Neuronal stem cell (in vitro differentiated cells): ENCODE data around the gene TRMO.

Source experiments
- DNase-seq: peaks from one replicate; pipeline ENCODE4 v3.0.0-alpha.2; 2013; ENCODE audit warnings: low spot score
- H2AFZ ChIP-seq: one replicate; pipeline ENCODE4 v1.6.1; 2013; ENCODE audit warnings: mild to moderate bottlenecking, low read length, inconsistent platforms
- H2AK5ac ChIP-seq: 2 replicates; pipeline ENCODE4 v1.6.1; 2013; ENCODE audit warnings: low read depth, mild to moderate bottlenecking, inconsistent platforms, low read length, moderate library complexity, mixed read lengths
- H2BK120ac ChIP-seq: 2 replicates; pipeline ENCODE4 v1.6.1; 2013; ENCODE audit warnings: low read depth, mild to moderate bottlenecking, inconsistent platforms, low read length, moderate library complexity, mixed read lengths
- H2BK12ac ChIP-seq: one replicate; pipeline ENCODE4 v1.6.1; 2013; ENCODE audit warnings: low read length, inconsistent platforms
- H2BK15ac ChIP-seq: 2 replicates; pipeline ENCODE4 v1.6.1; 2013; ENCODE audit warnings: mild to moderate bottlenecking, low read length, inconsistent platforms, mixed read lengths
- H2BK5ac ChIP-seq: one replicate; pipeline ENCODE4 v1.6.1; 2013; ENCODE audit warnings: inconsistent platforms, mild to moderate bottlenecking, low read length, moderate library complexity
- H3K14ac ChIP-seq: one replicate; pipeline ENCODE4 v1.6.1; 2013; ENCODE audit warnings: low read length, inconsistent platforms
- H3K18ac ChIP-seq: 2 replicates; pipeline ENCODE4 v1.6.1; 2013; ENCODE audit warnings: low read length, inconsistent platforms
- H3K23ac ChIP-seq: 2 replicates; pipeline ENCODE4 v1.6.1; 2013; ENCODE audit warnings: low read depth, mild to moderate bottlenecking, mixed read lengths, low read length, inconsistent platforms; ENCODE audit not compliant: poor library complexity
- H3K27ac ChIP-seq: replicated peaks from 3 replicates; pipeline ENCODE4 v1.5.1; 2013; ENCODE audit warnings: low read length, inconsistent platforms
- H3K27me3 ChIP-seq, 3 experiments: 2 replicates each; pipeline ENCODE4 v1.6.1; 2013; ENCODE audit warnings: low read length in 3 of 3, mild to moderate bottlenecking in 2 of 3, inconsistent platforms in 1 of 3, low read depth in 1 of 3, mixed read lengths in 1 of 3, moderate library complexity in 1 of 3; ENCODE audit not compliant: control insufficient read depth in 3 of 3, insufficient read depth in 3 of 3
- H3K36me3 ChIP-seq, 2 donors: replicated peaks in 1 of 2; 2 replicates each; pipeline ENCODE4 v1.6.1; 2013; ENCODE audit warnings: low read length in 2 of 2; ENCODE audit not compliant: control insufficient read depth in 2 of 2, insufficient read depth in 2 of 2
- H3K4ac ChIP-seq: 2 replicates; pipeline ENCODE4 v1.6.1; 2013; ENCODE audit warnings: inconsistent platforms, mild to moderate bottlenecking, low read length, moderate library complexity
- H3K4me1 ChIP-seq, 2 donors: 1 replicate in 1 of 2; 2 replicates in 1 of 2; pipeline ENCODE4 v1.6.1; 2013; ENCODE audit warnings: low read length in 2 of 2, low read depth in 1 of 2; ENCODE audit not compliant: control insufficient read depth in 2 of 2, insufficient read depth in 1 of 2
- H3K4me2 ChIP-seq: one replicate; pipeline ENCODE4 v1.6.1; 2013; ENCODE audit warnings: mild to moderate bottlenecking, low read length, inconsistent platforms; ENCODE audit not compliant: insufficient read depth, poor library complexity, severe bottlenecking
- H3K4me3 ChIP-seq, 2 donors: 2 replicates each; pipeline ENCODE4 v1.5.1; 2013; ENCODE audit warnings: low read length in 2 of 2, mild to moderate bottlenecking in 2 of 2, inconsistent platforms in 1 of 2, moderate library complexity in 1 of 2
- H3K79me1 ChIP-seq: one replicate; pipeline ENCODE4 v1.6.1; 2013; ENCODE audit warnings: low read depth, mild to moderate bottlenecking, inconsistent platforms, low read length, moderate library complexity
- H3K9ac ChIP-seq: one replicate; pipeline ENCODE4 v1.6.1; 2013; ENCODE audit warnings: mild to moderate bottlenecking, low read depth, low read length, inconsistent platforms; ENCODE audit not compliant: poor library complexity
- H3K9me3 ChIP-seq, 2 donors: replicated peaks in 1 of 2; 2 replicates each; pipeline versions ENCODE3 to v1.6.1; 2013; ENCODE audit warnings: low read length in 2 of 2, mild to moderate bottlenecking in 2 of 2, inconsistent platforms in 1 of 2, low read depth in 1 of 2, mixed read lengths in 1 of 2, moderate library complexity in 1 of 2; ENCODE audit not compliant: control insufficient read depth in 2 of 2, insufficient read depth in 1 of 2
- H4K8ac ChIP-seq: one replicate; pipeline ENCODE4 v1.6.1; 2013; ENCODE audit warnings: low read depth, mild to moderate bottlenecking, inconsistent platforms, low read length, moderate library complexity
- H4K91ac ChIP-seq: one replicate; pipeline ENCODE4 v1.6.1; 2013; ENCODE audit warnings: low read length, low read depth, mild to moderate bottlenecking, inconsistent platforms; ENCODE audit not compliant: poor library complexity
- WGBS, 2 donors: extraction: QIAGEN DNeasy Blood & Tissue Kit; methylation state at CpG; one replicate each; pipeline ENCODE4 v1.1.7; 2013; ENCODE audit warnings: missing lambda C conversion rate in 2 of 2, mixed read lengths in 1 of 2; ENCODE audit not compliant: insufficient read length in 2 of 2, insufficient replicate concordance in 1 of 2; ENCODE audit errors: extremely low coverage in 2 of 2; 5-methylcytosine and 5-hydroxymethylcytosine counted together

The TRMO gene

DNA sequence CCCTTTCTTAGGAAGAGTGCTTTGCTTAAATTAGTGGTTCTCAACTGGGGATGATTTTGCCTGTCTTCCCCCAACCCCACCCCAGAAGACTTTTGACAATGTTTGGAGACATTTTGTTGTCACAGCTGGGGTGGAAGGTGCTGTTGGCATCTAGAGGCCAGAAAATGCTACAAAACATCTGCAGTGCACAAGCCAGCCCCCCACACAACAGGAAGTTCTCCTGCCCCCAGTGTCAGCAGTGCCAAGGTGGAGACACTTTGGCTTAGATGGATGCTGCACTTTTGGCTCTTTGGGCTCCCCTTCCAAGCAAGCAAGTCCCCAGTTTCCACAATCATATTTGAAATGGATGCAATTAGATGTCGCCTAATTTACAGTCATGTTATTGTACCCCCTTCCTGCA, 13.0 kb upstream of the TRMO start:
- no peak overlapping the region for H4K91ac ChIP-seq
- peaks cover 0 to 80% (median 25%) of the 10 kb centered on the region in 3 experiments for H3K27me3 ChIP-seq
- no peak overlapping the region for H2AK5ac ChIP-seq
- no peak overlapping the region for H3K18ac ChIP-seq
- no peak overlapping the region for H2BK120ac ChIP-seq
- H2AFZ ChIP-seq = no peak overlapping the region
- no peak overlapping the region for H3K14ac ChIP-seq
- no peak for DNase-seq
- no peaks in the 10 kb centered on the region for H3K9me3 ChIP-seq
- no peak overlapping the region for H4K8ac ChIP-seq
- no peak overlapping the region for H2BK15ac ChIP-seq
- H3K4ac ChIP-seq = no peak overlapping the region
- H3K23ac ChIP-seq = no peak overlapping the region
- H2BK12ac ChIP-seq = no peak overlapping the region
- no peaks in the 10 kb centered on the region for H3K79me1 ChIP-seq
- H3K4me1 ChIP-seq = no peaks in the 10 kb centered on the region
- no peaks in the 10 kb centered on the region for H3K36me3 ChIP-seq
- no peak overlapping the region for H3K27ac ChIP-seq
- no peak overlapping the region for H3K9ac ChIP-seq
- no peak overlapping the region for H3K4me2 ChIP-seq
- no peak overlapping the region for H3K4me3 ChIP-seq
- no peak overlapping the region for H2BK5ac ChIP-seq
- no CpG with 5 or more reads among the region's 1 CpG for WGBS, 2 donors

DNA sequence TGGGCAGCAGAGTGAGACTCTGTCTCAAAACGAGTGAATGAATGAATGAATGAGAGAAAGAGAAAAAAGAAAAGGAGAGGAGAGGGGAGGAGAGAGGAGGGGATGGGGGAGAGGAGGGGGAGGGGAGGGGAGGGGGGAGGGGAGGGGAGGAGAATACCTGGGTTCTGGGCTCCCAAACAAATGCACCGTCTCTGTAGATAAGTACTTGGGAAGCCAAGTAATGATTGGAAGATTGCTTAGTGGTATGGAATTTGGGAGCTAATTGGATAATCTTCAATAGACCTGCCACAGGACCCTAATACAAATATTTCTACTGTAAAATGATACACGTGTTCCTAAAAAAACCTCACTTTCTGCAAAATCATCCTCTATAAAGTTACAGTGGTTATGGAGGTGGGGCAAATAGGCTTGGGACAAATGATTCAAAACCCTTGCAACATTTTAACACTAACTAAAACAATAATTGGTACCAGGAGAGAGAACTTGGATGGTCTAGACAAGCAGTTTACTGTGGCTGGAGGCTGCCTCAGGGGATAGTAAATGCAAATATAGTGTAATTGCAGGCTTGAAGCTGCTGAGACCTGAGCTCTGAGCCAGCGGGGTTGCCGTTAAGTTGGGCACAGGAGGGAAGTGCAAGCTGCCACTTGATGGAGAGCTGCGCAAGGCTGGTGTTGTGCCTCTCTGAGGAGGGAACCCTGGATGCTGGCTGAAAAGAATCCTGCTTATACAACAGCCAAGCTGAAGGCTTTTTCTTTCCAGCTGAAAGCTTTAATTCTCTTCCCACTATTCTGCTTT, 12.2 kb upstream of the TRMO start:
- Histone ChIP-seq H4K91ac (no peak overlapping the region), H3K9me3 (no peaks in the 10 kb centered on the region), H3K4ac (no peak overlapping the region), H2BK120ac (no peak overlapping the region), H3K14ac (no peak overlapping the region), H3K27me3 (peaks cover 0 to 80% (median 23%) of the 10 kb centered on the region in 3 experiments), H2AK5ac (no peak overlapping the region), H3K4me2 (no peak overlapping the region), H3K9ac (no peak overlapping the region), H2AFZ (no peak overlapping the region), H3K18ac (no peak overlapping the region), H3K36me3 (no peaks in the 10 kb centered on the region), H3K27ac (no peak overlapping the region), H3K23ac (peak overlapping the region; percentile 44), H2BK12ac (no peak overlapping the region), H3K4me3 (no peak overlapping the region), H2BK5ac (no peak overlapping the region), H3K4me1 (no peaks in the 10 kb centered on the region), H2BK15ac (no peak overlapping the region), H3K79me1 (no peaks in the 10 kb centered on the region), H4K8ac (no peak overlapping the region)
- no CpG with 5 or more reads among the region's 6 CpGs for WGBS, 2 donors
- DNase-seq = no peak

DNA sequence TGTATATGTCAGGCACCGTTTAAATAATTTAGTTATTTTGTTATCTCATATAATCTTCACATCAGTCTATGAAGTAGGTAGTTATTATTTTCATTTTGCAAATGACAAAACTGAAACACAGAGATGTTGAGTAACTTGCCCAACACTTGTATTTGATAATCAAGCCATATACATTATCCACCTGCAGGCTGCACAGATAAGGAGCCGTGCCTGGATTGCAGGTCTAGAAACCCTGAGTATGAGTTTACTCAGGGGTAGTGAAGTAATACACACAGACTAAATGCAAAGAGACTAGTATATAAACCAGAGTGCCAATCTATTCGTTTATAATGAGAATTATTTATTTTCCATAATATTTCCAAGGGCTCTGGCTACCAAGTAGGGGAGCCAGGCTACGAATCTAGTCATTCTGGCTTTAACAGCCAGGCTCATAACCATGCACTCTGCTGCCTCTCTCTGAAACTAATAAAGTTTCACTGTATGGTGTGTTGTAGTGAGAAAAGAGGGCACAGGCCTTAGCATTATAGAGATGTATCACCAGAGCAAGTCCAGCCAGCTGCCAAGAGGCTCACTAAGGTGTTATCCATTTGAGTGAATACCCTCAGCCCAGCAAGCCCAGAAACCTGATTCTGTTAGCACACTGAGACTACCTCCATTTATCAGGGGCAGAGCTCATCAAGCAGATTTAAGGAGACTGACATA, 11.1 kb upstream of the TRMO start:
- Histone ChIP-seq H3K27ac (no peak overlapping the region), H3K23ac (no peak overlapping the region), H4K8ac (no peak overlapping the region), H2AK5ac (no peak overlapping the region), H2BK120ac (no peak overlapping the region), H2AFZ (no peak overlapping the region), H2BK12ac (no peak overlapping the region), H2BK15ac (no peak overlapping the region), H3K9me3 (no peaks in the 10 kb centered on the region), H2BK5ac (no peak overlapping the region), H3K9ac (no peak overlapping the region), H3K36me3 (no peaks in the 10 kb centered on the region), H3K27me3 (peaks cover 0 to 79% (median 24%) of the 10 kb centered on the region in 3 experiments), H3K4me1 (no peaks in the 10 kb centered on the region), H3K4me3 (no peak overlapping the region), H3K18ac (no peak overlapping the region), H3K4ac (no peak overlapping the region), H3K79me1 (no peaks in the 10 kb centered on the region), H3K14ac (no peak overlapping the region), H3K4me2 (no peak overlapping the region), H4K91ac (no peak overlapping the region)
- no CpG with 5 or more reads among the region's 4 CpGs for WGBS, 2 donors
- DNase-seq = no peak

DNA sequence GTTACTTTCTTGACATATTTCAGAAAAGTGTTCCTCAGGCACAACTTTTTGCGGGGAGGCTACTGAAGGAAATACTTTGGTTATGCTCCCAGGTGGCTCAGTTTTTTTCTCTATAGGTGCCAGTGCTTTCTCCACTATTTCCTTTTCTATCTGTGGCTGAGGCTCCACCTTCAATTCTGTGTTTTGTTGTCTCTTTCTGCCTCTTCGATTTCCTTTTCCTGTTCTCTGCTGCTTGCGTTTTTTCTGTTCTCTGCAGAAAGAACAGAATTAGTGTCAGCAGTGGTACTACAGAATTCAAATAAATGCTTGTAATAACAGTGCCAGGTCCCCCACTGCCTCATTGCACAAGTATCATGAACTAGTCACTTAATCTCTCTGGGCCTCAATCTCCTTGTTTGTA, 8.7 kb upstream of the TRMO start:
- no peak for DNase-seq
- Histone ChIP-seq H3K18ac (no peak overlapping the region), H3K27ac (no peak overlapping the region), H3K27me3 (peaks cover 0 to 71% (median 28%) of the 10 kb centered on the region in 3 experiments), H3K4ac (no peak overlapping the region), H2AK5ac (no peak overlapping the region), H3K9ac (no peak overlapping the region), H3K9me3 (no peaks in the 10 kb centered on the region), H2BK15ac (no peak overlapping the region), H4K91ac (no peak overlapping the region), H3K23ac (no peak overlapping the region), H2BK12ac (no peak overlapping the region), H3K4me3 (no peak overlapping the region), H2BK120ac (no peak overlapping the region), H3K36me3 (no peaks in the 10 kb centered on the region), H3K4me2 (no peak overlapping the region), H4K8ac (no peak overlapping the region), H3K4me1 (no peaks in the 10 kb centered on the region), H2BK5ac (no peak overlapping the region), H2AFZ (no peak overlapping the region), H3K14ac (no peak overlapping the region), H3K79me1 (no peaks in the 10 kb centered on the region)
- WGBS, 2 donors = no CpG with 5 or more reads among the region's 3 CpGs
